Measurements from ENCODE around the gene C11orf98. TPM values are rescaled to one million over a fixed set of nuclear protein-coding genes. Genes with fewer than 3 reads are reported as not detected.
A peak's percentile ranks its signal among the peaks of the same experiment; 100 is the strongest.

The C11orf98 gene
- total and polyA plus RNA-seq, 2 of the 13 experiments (the other 11 are each of a cell fraction or from before 2014, with no cell fraction given) = 30.4 to 91.8 TPM

- peak; percentile 68; the same call in 1 of the 2 replicates for TF ChIP-seq SNAPC4 (CRISPR knock-in tag; IDR thresholded peaks at IDR 0.05)
- 0 out of 2 replicates have a peak, but pooled peaks have one; percentile 26 for TF ChIP-seq CREB1 (IDR thresholded peaks at IDR 0.05)
- TF ChIP-seq CREB1 (CRISPR knock-in tag; IDR thresholded peaks at IDR 0.05) = no peak
- no peak for TF ChIP-seq ZNF629 (CRISPR knock-in tag; conservative IDR thresholded peaks at IDR 0.05)
- no peak for TF ChIP-seq RARA (CRISPR knock-in tag; IDR thresholded peaks at IDR 0.05)
- TF ChIP-seq ZBTB21 (CRISPR knock-in tag; IDR thresholded peaks at IDR 0.05) = no peak
- peak; percentile 35 for TF ChIP-seq XRCC5 (optimal IDR thresholded peaks at IDR 0.05; ENCODE audit: low read length)
- no peak for TF ChIP-seq KAT2B (IDR thresholded peaks at IDR 0.05; ENCODE audit: borderline replicate concordance, low read depth, low read length)
- peak; percentile 7; the same call in 1 of the 2 replicates for TF ChIP-seq BORCS8-MEF2B (CRISPR knock-in tag; IDR thresholded peaks at IDR 0.05)
- TF ChIP-seq, protein P1, sequence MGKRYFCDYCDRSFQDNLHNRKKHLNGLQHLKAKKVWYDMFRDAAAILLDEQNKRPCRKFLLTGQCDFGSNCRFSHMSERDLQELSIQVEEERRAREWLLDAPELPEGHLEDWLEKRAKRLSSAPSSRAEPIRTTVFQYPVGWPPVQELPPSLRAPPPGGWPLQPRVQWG (CRISPR knock-in tag; IDR thresholded peaks at IDR 0.05; ENCODE audit: borderline replicate concordance, low read depth) = no peak
- TF ChIP-seq RFX1 (IDR thresholded peaks at IDR 0.05) = peak; percentile 90
- TF ChIP-seq ZNF414 (CRISPR knock-in tag; IDR thresholded peaks at IDR 0.05) = no peak
- no peak for TF ChIP-seq ZFP36L2 (CRISPR knock-in tag; IDR thresholded peaks at IDR 0.05)
- TF ChIP-seq CEBPB (IDR thresholded peaks at IDR 0.05; ENCODE audit: borderline replicate concordance, low read depth, low read length) = no peak
- TF ChIP-seq ZHX1 (CRISPR knock-in tag; IDR thresholded peaks at IDR 0.05; ENCODE audit: low read depth) = no peak
- TF ChIP-seq ZNF513 (CRISPR knock-in tag; conservative IDR thresholded peaks at IDR 0.05) = no peak
- TF ChIP-seq ISX (CRISPR knock-in tag; conservative IDR thresholded peaks at IDR 0.05) = no peak
- TF ChIP-seq ONECUT2 (CRISPR knock-in tag; IDR thresholded peaks at IDR 0.05) = no peak
- TF ChIP-seq ZNF337 (CRISPR knock-in tag; IDR thresholded peaks at IDR 0.05; ENCODE audit: borderline replicate concordance, low read depth) = peak; percentile 56; the same call in 1 of the 2 replicates
Observed at GRCh38 chr11:62705880-62706849, 41.2 kb upstream of the C11orf98 start (continued).

Measured in HepG2 (cell line).